GM12878 (cell line): ENCODE results near the gene FRRS1L. TPM values are rescaled to one million over a fixed set of nuclear protein-coding genes. Genes with fewer than 3 reads are reported as not detected.

ENCODE experiments used
- ATAC-seq: fragments of 200-7000 bp; cut with Tn5 transposase; 3 replicates; pipeline ENCODE4 v1.9.1; 2020; ENCODE audit warnings: mild to moderate bottlenecking, moderate library complexity
- BruUV-seq: library from RNA; stranded (reverse); fragments of 400-500 nt; replicated peaks from 2 replicates; lab custom pipeline; 2021; lab: Mats Ljungman, UMichigan
- CTCF ChIA-PET: fragments of 300-600 bp; sonication (Branson Sonifier 250); formaldehyde crosslinking; extraction: SDS; loops from one replicate; lab custom pipeline; 2021; ENCODE audit warnings: inconsistent platforms; lab: Yijun Ruan, JAX
- POLR2A ChIA-PET: fragments of 350-600 bp; formaldehyde crosslinking; extraction: SDS; loops from one replicate; lab custom pipeline; 2021; ENCODE audit warnings: inconsistent platforms; lab: Charles Lee
- RAD21 ChIA-PET: fragments of 300-600 bp; sonication (Branson Sonifier 250); formaldehyde crosslinking; loops from one replicate; lab custom pipeline; 2023; ENCODE audit warnings: antibody characterized with exemption; ENCODE audit not compliant: unreplicated experiment; lab: Charles Lee
- SMC1A ChIA-PET: fragments of 300-600 bp; sonication (Branson Sonifier 250); formaldehyde crosslinking; loops from one replicate; lab custom pipeline; 2023; ENCODE audit not compliant: unreplicated experiment, uncharacterized antibody; lab: Charles Lee
- DNase-seq: peaks from one replicate; pipeline ENCODE4 v3.0.0-alpha.2; 2011; ENCODE audit warnings: low read depth, low spot score
- FAIRE-seq: peaks from 3 replicates; lab custom pipeline; 2011; peaks lifted over from hg19 to GRCh38; lab: Jason Lieb, UNC
- H2AFZ ChIP-seq: 2 replicates; pipeline ENCODE4 v1.6.0; 2011; ENCODE audit warnings: low read depth, low read length, control low read depth; ENCODE audit not compliant: control insufficient read depth
- H3K27ac ChIP-seq: 2 replicates; pipeline ENCODE4 v1.5.1; 2011; ENCODE audit warnings: control low read depth; ENCODE audit not compliant: control insufficient read depth, insufficient read depth
- H3K27me3 ChIP-seq, 2 experiments: replicated peaks in 1 of 2; 2 replicates each; pipeline versions ENCODE4 v1.6.0 to v1.6.1; 2011; ENCODE audit warnings: low read length in 1 of 2; ENCODE audit not compliant: control insufficient read depth in 2 of 2, insufficient read depth in 2 of 2
- H3K36me3 ChIP-seq, 2 experiments: 2 replicates each; pipeline ENCODE4 v1.5.1; 2011; ENCODE audit warnings: low read length in 1 of 2; ENCODE audit not compliant: control insufficient read depth in 2 of 2, insufficient read depth in 2 of 2
- H3K4me1 ChIP-seq: 2 replicates; pipeline ENCODE4 v1.6.1; 2011; ENCODE audit warnings: mild to moderate bottlenecking, low read length, moderate library complexity, mixed read lengths; ENCODE audit not compliant: control insufficient read depth, insufficient read depth
- H3K4me2 ChIP-seq: 2 replicates; pipeline ENCODE4 v1.6.0; 2011; ENCODE audit warnings: control low read depth; ENCODE audit not compliant: control insufficient read depth, insufficient read depth
- H3K4me3 ChIP-seq: fragments of 200-600 bp; sonication (generic); 2 replicates; pipeline ENCODE4 v1.5.1; 2016
- H3K79me2 ChIP-seq: 2 replicates; pipeline ENCODE4 v1.6.0; 2011; ENCODE audit warnings: low read length; ENCODE audit not compliant: control insufficient read depth, insufficient read depth
- H3K9ac ChIP-seq: 2 replicates; pipeline ENCODE4 v1.8.0; 2011; ENCODE audit warnings: low read length, control low read depth, mixed read lengths; ENCODE audit not compliant: control insufficient read depth, insufficient read depth
- H3K9me3 ChIP-seq: replicated peaks from 3 replicates; pipeline ENCODE4 v1.5.1; 2011; ENCODE audit warnings: mild to moderate bottlenecking, low read length; ENCODE audit not compliant: control insufficient read depth, insufficient read depth
- H4K20me1 ChIP-seq: 2 replicates; pipeline ENCODE4 v1.6.0; 2011; ENCODE audit not compliant: control insufficient read depth, insufficient read depth
- BMI1 ChIP-seq: fragments of 450-650 bp; IDR thresholded peaks from 2 replicates; pipeline ENCODE4 v1.6.1; 2016; ENCODE audit warnings: mild to moderate bottlenecking, moderate library complexity, borderline replicate concordance
- CTCF ChIP-seq, 3 experiments: IDR thresholded peaks in 2 of 3; conservative IDR thresholded peaks in 1 of 3; 2 replicates each; pipeline ENCODE4 v1.5.1; 2011; ENCODE audit warnings: low read depth in 3 of 3, low read length in 3 of 3, mild to moderate bottlenecking in 3 of 3, control low read depth in 2 of 3, moderate library complexity in 2 of 3, inconsistent platforms in 1 of 3, mixed read lengths in 1 of 3; ENCODE audit not compliant: control insufficient read depth in 2 of 3, insufficient read depth in 1 of 3; ENCODE audit errors: extremely low read depth in 1 of 3
- DPF2 ChIP-seq: fragments of 450-650 bp; IDR thresholded peaks from 2 replicates; pipeline ENCODE4 v1.6.1; 2017; ENCODE audit warnings: mild to moderate bottlenecking
- E2F4 ChIP-seq: IDR thresholded peaks from 2 replicates; pipeline ENCODE4 v1.6.1; 2012; ENCODE audit warnings: low read depth, low read length, improper control_type of control experiment
- ETV6 ChIP-seq, 2 experiments: fragments of 450-650 bp in 1 of 2; IDR thresholded peaks in 1 of 2; conservative IDR thresholded peaks in 1 of 2; 2 replicates each; pipeline ENCODE4 v1.6.1; 2014; ENCODE audit warnings: antibody characterized with exemption in 1 of 2, borderline replicate concordance in 1 of 2, low read depth in 1 of 2, mild to moderate bottlenecking in 1 of 2, moderate library complexity in 1 of 2
- EZH2 ChIP-seq: IDR thresholded peaks from 2 replicates; pipeline ENCODE4 v1.6.1; 2012; ENCODE audit warnings: low read depth, mild to moderate bottlenecking, control low read depth, inconsistent platforms, low read length, borderline replicate concordance; ENCODE audit not compliant: control insufficient read depth
- FOXK2 ChIP-seq: fragments of 450-650 bp; IDR thresholded peaks from 2 replicates; pipeline ENCODE4 v1.6.1; 2017; ENCODE audit warnings: mild to moderate bottlenecking, moderate library complexity
- MEF2A ChIP-seq: IDR thresholded peaks from 2 replicates; pipeline ENCODE4 v1.6.1; 2011; ENCODE audit warnings: low read depth, mild to moderate bottlenecking, low read length, moderate library complexity; ENCODE audit not compliant: insufficient read depth
- NFYA ChIP-seq: IDR thresholded peaks from 2 replicates; pipeline ENCODE4 v1.6.1; 2011; ENCODE audit warnings: low read depth, mild to moderate bottlenecking, low read length, improper control_type of control experiment, borderline replicate concordance
- PKNOX1 ChIP-seq: fragments of 450-650 bp; IDR thresholded peaks from 2 replicates; pipeline ENCODE4 v1.6.1; 2016; ENCODE audit warnings: mild to moderate bottlenecking
- POU2F2 ChIP-seq: IDR thresholded peaks from 3 replicates; pipeline ENCODE4 v1.6.1; 2011; ENCODE audit warnings: low read depth, mild to moderate bottlenecking, low read length, borderline replicate concordance
- SMC3 ChIP-seq: IDR thresholded peaks from 2 replicates; pipeline ENCODE4 v1.6.1; 2011; ENCODE audit warnings: low read length, improper control_type of control experiment, borderline replicate concordance
- SRF ChIP-seq, 2 experiments: IDR thresholded peaks; 2 replicates each; pipeline ENCODE4 v1.6.1; 2011; ENCODE audit warnings: low read depth in 2 of 2, low read length in 2 of 2, mild to moderate bottlenecking in 1 of 2, moderate library complexity in 1 of 2
- STAT3 ChIP-seq: IDR thresholded peaks from 2 replicates; pipeline ENCODE4 v1.6.1; 2011; ENCODE audit warnings: low read depth, low read length, improper control_type of control experiment
- ZSCAN29 ChIP-seq: fragments of 450-650 bp; IDR thresholded peaks from 2 replicates; pipeline ENCODE4 v1.6.1; 2017; ENCODE audit warnings: mild to moderate bottlenecking, moderate library complexity
- WGBS: methylation state at CpG from one replicate; pipeline ENCODE4 v1.1.6; 2016; ENCODE audit warnings: low lambda C conversion rate; ENCODE audit not compliant: insufficient replicate concordance, insufficient coverage; ENCODE audit errors: missing lambda C conversion rate; 5-methylcytosine and 5-hydroxymethylcytosine counted together
- in situ Hi-C: fragments of 300-500 bp; cut with MboI; formaldehyde crosslinking; loops from 9 replicates; pipeline ENCODE4 v1.14.3; 2018; ENCODE audit warnings: mixed read lengths
- intact Hi-C: fragments of 100-400 bp; cut with micrococcal nuclease; formaldehyde crosslinking; loops from one replicate; pipeline ENCODE4 v1.14.2; 2022; ENCODE audit not compliant: unreplicated experiment
- polyA plus RNA-seq, 11 experiments: library from polyadenylated mRNA; depleted of rRNA in 4 of 11; unstranded in 6 of 11; stranded (reverse) in 5 of 11; fragments of >200 nt; fragmentation: Nextera tagmentation in 4 of 11; fragmentation: Illumina TruSeq in 1 of 11; extraction: Ambion mirVana in 4 of 11; extraction: Trizol in 1 of 11; gene quantifications; 1 replicate in 1 of 11; 2 replicates in 10 of 11; pipeline versions ENCODE4 v1.2.1 to v1.2.3, GENCODE V29; 2011 to 2016; ENCODE audit warnings: inconsistent platforms in 2 of 11, missing spikeins in 2 of 11, low read depth in 1 of 11
- total RNA-seq, 4 experiments: library from RNA; depleted of rRNA in 3 of 4; stranded (reverse); fragments of >200 nt in 3 of 4; fragmentation: Illumina TruSeq in 1 of 4; extraction: Trizol in 1 of 4; gene quantifications; 2 replicates each; pipeline versions ENCODE4 v1.2.1 to v1.2.3, GENCODE V29; 2013 to 2021

The FRRS1L gene
- total and polyA plus RNA-seq, 10 of the 15 experiments (the other 5 are each of a cell fraction or from before 2014, with no cell fraction given) = not detected

GRCh38 chr9:109182940-109183798 is 16.1 kb upstream of the FRRS1L start (continued):
- TF ChIP-seq EZH2 (no peak), ETV6 (conservative IDR thresholded peaks at IDR 0.05 in 1 of 2, IDR thresholded peaks at IDR 0.05 in 1 of 2; ENCODE audit: borderline replicate concordance in 1 of 2, low read depth in 1 of 2) (no peak), ZSCAN29 (no peak), CTCF (IDR thresholded peaks at IDR 0.05 in 2 of 3, conservative IDR thresholded peaks at IDR 0.05 in 1 of 3; ENCODE audit: control insufficient read depth in 2 of 3, extremely low read depth in 1 of 3, insufficient read depth in 1 of 3, low read depth in 3 of 3, low read length in 3 of 3) (peak; percentile 46 to 64 (median 54))
- TF ChIP-seq, all 136 proteins: peak for 4

GRCh38 chr9:109182550-109182939 is 15.5 kb upstream of the FRRS1L start:
- Histone ChIP-seq H3K27me3 (peaks cover 2 to 3% of the 10 kb centered on the region in 2 experiments; a peak in 1 of 4 replicates), H2AFZ (no peak overlapping the region), H3K79me2 (no peaks in the 10 kb centered on the region), H3K9ac (no peak overlapping the region), H3K27ac (no peak overlapping the region), H3K4me3 (no peak overlapping the region), H3K36me3 (no peaks in the 10 kb centered on the region), H3K9me3 (no peaks in the 10 kb centered on the region), H3K4me2 (no peak overlapping the region), H3K4me1 (peaks cover 9% of the 10 kb centered on the region), H4K20me1 (no peaks in the 10 kb centered on the region)
- CTCF ChIA-PET = interaction anchor here (0.6 to 2.6 kb wide), 4 partner anchors 11 to 228 kb away, joined by 3 to 12 read pairs (median 4); no protein-coding TSS in a partner anchor
- 86% methylated on average over 9 of the region's 9 CpGs for WGBS
- FAIRE-seq (no peak), DNase-seq (no peak), ATAC-seq (no peak)
- BruUV-seq = no TSS peak
- RAD21 ChIA-PET = interaction anchor here (1.5 kb wide), 2 partner anchors 229 to 287 kb away, joined by 4 to 8 read pairs; no protein-coding TSS in a partner anchor
- SMC1A ChIA-PET = interaction anchor here (1.3 to 1.7 kb wide), 2 partner anchors 9 to 287 kb away, joined by 4 to 5 read pairs; no protein-coding TSS in a partner anchor
- POLR2A ChIA-PET = no interaction called here
- in situ Hi-C loops = no loop called here
- intact Hi-C loops = loop anchor here (5.0 kb wide), 1 partner anchor 140 kb away; the partner anchor contains the start of gene EPB41L4B
- TF ChIP-seq MEF2A = no peak
- no peak for TF ChIP-seq DPF2
- TF ChIP-seq PKNOX1 = no peak
- no peak for TF ChIP-seq FOXK2
- no peak for TF ChIP-seq BMI1
- TF ChIP-seq SRF (IDR thresholded peaks at IDR 0.05; ENCODE audit: low read depth in 2 of 2, low read length in 2 of 2) = no peak
- TF ChIP-seq NFYA = no peak
- TF ChIP-seq POU2F2 = no peak
- TF ChIP-seq STAT3 = no peak
- no peak for TF ChIP-seq SMC3
- no peak for TF ChIP-seq E2F4
